DMS114 treated with DMSO at 0.1 percent for 48 hours (cell line): ENCODE measurements around the gene ANKRD36.
"Not testable (repeated sequence)": the region's sequence is repeated elsewhere in the genome, so short reads cannot be mapped to it uniquely, and the experiment has no call there.

Source experiments
- DNase-seq: peaks from one replicate; lab custom pipeline; 2025; ENCODE audit not compliant: unreplicated experiment; lab: John Stamatoyannopoulos, UW

The ANKRD36 gene

GRCh38 chr2:97276232-97276798, 163.4 kb downstream of the ANKRD36 start:
- DNase-seq: not testable (repeated sequence)

- DNase-seq: not testable (repeated sequence)
Observed at GRCh38 chr2:97285187-97285586, 172.2 kb downstream of the ANKRD36 start.

GRCh38 chr2:97293687-97294086, 180.7 kb downstream of the ANKRD36 start:
- DNase-seq: not testable (repeated sequence)
